ENCODE results near the gene CAPN12. TPM values are rescaled to one million over a fixed set of nuclear protein-coding genes. Genes with fewer than 3 reads are reported as not detected.

The CAPN12 gene
- total and polyA plus RNA-seq, 10 donors: 9.0 to 33.3 (median 16.0) TPM

DNA sequence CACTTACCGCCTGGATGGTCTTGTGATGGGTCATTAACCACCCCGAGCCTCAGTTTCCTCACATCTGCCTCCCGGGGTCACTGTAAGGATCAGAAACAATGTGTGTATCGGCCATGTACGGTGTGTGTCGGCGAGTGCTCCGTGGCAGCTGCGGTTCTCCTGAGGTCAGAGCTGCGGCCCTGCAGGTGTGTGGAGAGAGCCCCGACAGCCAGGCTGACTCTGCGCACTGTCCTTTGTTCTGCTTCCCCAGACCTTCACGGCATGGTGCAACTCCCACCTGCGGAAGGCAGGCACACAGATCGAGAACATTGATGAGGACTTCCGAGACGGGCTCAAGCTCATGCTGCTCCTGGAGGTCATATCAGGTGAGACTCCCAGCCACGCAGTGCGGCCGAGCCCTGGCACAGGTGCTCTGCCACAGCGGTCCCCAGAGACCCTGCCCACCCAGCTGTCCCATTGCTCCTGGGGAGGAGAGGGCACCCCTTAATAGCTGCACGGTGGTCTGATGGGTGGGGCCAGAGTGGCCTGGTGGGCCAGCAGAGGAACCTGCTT, 43.8 kb downstream of the CAPN12 start:
- peak overlapping the region in 6 of 8 donors; percentile 64 to 91 (median 86) for H3K27ac ChIP-seq
- no peak for DNase-seq
- H3K36me3 ChIP-seq: peaks cover 5 to 81% (median 52%) of the 10 kb centered on the region in 6 donors
- 87 to 95% (median 92%) methylated on average over 18 to 22 of the region's 22 CpGs for WGBS, 5 donors
- no peaks in the 10 kb centered on the region for H3K27me3 ChIP-seq (replicated peaks in 1 of 7)
- intact Hi-C loops (cut with DNase I; ENCODE audit: low total_unique reads): loop anchor here (10.0 kb wide), 1 partner anchor 46 kb away; no protein-coding TSS in a partner anchor
- no peak overlapping the region for H3K4me3 ChIP-seq
- TF ChIP-seq, protein P1, sequence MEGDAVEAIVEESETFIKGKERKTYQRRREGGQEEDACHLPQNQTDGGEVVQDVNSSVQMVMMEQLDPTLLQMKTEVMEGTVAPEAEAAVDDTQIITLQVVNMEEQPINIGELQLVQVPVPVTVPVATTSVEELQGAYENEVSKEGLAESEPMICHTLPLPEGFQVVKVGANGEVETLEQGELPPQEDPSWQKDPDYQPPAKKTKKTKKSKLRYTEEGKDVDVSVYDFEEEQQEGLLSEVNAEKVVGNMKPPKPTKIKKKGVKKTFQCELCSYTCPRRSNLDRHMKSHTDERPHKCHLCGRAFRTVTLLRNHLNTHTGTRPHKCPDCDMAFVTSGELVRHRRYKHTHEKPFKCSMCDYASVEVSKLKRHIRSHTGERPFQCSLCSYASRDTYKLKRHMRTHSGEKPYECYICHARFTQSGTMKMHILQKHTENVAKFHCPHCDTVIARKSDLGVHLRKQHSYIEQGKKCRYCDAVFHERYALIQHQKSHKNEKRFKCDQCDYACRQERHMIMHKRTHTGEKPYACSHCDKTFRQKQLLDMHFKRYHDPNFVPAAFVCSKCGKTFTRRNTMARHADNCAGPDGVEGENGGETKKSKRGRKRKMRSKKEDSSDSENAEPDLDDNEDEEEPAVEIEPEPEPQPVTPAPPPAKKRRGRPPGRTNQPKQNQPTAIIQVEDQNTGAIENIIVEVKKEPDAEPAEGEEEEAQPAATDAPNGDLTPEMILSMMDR (IDR thresholded peaks at IDR 0.05 in 8 of 11, conservative IDR thresholded peaks at IDR 0.05 in 3 of 11): no peak
- no peak for TF ChIP-seq POLR2A (IDR thresholded peaks at IDR 0.05)
- TF ChIP-seq POLR2AphosphoS5 (IDR thresholded peaks at IDR 0.05): peak in 1 of 3 donors; percentile 51
- H3K4me1 ChIP-seq: peaks cover 48 to 100% (median 74%) of the 10 kb centered on the region in 6 donors
- H3K9me3 ChIP-seq: no peaks in the 10 kb centered on the region

DNA sequence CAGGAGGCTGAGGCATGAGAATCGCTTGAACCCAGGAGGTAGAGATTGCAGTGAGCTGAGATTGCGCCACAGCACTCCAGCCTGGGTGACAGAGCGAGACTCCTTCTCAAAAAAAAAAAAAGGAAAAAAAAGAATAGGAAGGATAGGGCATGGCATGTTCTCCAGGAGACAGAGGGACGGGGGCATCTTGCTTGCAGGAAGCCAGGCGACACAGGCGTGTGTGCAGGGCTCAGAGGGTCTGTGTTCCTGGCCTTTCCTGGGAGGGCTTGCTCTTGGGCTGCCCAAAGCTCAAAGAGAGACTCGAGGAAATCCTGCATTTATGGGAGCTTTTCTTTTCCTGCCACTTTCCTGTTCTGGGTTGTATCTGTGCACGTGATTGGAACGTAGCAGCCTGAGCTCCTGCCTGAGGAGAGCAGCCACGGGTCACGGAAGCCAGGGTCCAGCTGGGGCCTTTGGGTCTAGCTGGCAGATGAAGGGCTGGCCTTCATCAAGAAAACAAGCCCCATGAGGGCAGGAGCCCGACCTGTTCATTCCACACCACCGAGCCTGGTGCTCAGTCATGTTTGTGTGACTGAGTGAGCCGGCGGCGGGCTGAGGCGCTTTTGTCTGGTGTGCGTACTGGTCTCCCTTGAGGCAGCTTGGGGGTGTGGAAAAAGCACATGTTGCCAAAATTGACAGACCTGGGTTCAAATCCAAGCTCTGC, 44.5 kb downstream of the CAPN12 start:
- no peak for TF ChIP-seq POLR2A (IDR thresholded peaks at IDR 0.05)
- TF ChIP-seq, protein P1 (IDR thresholded peaks at IDR 0.05 in 8 of 11, conservative IDR thresholded peaks at IDR 0.05 in 3 of 11): no peak
- no peak for TF ChIP-seq POLR2AphosphoS5 (IDR thresholded peaks at IDR 0.05)
- intact Hi-C loops (cut with DNase I; ENCODE audit: low total_unique reads): loop anchor here (10.0 kb wide), 1 partner anchor 45 kb away; no protein-coding TSS in a partner anchor
- Histone ChIP-seq H3K27me3 (replicated peaks in 1 of 7) (no peaks in the 10 kb centered on the region), H3K36me3 (peaks cover 5 to 75% (median 45%) of the 10 kb centered on the region in 6 donors), H3K9me3 (no peaks in the 10 kb centered on the region), H3K4me1 (peaks cover 54 to 100% (median 74%) of the 10 kb centered on the region in 6 donors), H3K4me3 (no peak overlapping the region), H3K27ac (peak overlapping the region; percentile 19 to 91 (median 84))
- 71 to 79% (median 76%) methylated on average over 18 of the region's 18 CpGs for WGBS, 5 donors
- DNase-seq: no peak

DNA sequence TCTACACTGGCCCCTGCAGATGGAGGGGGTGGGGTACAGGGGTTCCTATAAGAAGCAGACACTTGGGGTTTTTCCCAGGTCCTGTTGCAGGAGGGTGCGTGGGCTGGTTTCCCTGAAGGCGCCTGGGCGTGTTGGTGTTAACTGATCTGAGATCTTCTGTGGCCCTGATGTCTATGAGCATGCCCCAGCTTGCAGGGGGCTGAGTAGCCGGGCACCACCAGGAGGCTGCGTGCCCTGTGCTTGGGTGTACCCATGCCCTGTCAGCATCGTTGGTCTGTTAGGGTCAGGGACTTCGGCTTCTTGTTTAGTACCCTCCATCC, 45.3 kb downstream of the CAPN12 start:
- Histone ChIP-seq H3K27me3 (replicated peaks in 1 of 7) (no peaks in the 10 kb centered on the region), H3K27ac (peak overlapping the region; percentile 19 to 91 (median 84)), H3K4me1 (peaks cover 62 to 100% (median 76%) of the 10 kb centered on the region in 6 donors), H3K4me3 (no peak overlapping the region), H3K9me3 (no peaks in the 10 kb centered on the region), H3K36me3 (peaks cover 5 to 71% (median 37%) of the 10 kb centered on the region in 6 donors)
- no peak for DNase-seq
- intact Hi-C loops (cut with DNase I; ENCODE audit: low total_unique reads): no loop called here
- TF ChIP-seq POLR2AphosphoS5 (IDR thresholded peaks at IDR 0.05) (no peak), POLR2A (IDR thresholded peaks at IDR 0.05) (no peak)
- TF ChIP-seq, protein P1 (IDR thresholded peaks at IDR 0.05 in 8 of 11, conservative IDR thresholded peaks at IDR 0.05 in 3 of 11): no peak
- 56 to 73% (median 70%) methylated on average over 2 to 7 of the region's 7 CpGs for WGBS, 5 donors
